Activated naive CD4-positive, alpha-beta T cell (primary cell): ENCODE measurements around the gene YARS1.
A peak's percentile ranks its signal among the peaks of the same experiment; 100 is the strongest.
"Not testable (repeated sequence)": the region's sequence is repeated elsewhere in the genome, so short reads cannot be mapped to it uniquely, and the experiment has no call there.

Source experiments
- DNase-seq, 4 experiments: peaks; one replicate each; lab custom pipeline; 2025; lab: John Stamatoyannopoulos, UW

The YARS1 gene

GRCh38 chr1:32817815-32818786 is 943 bp upstream of the YARS1 start:
- peak in 1 of 4 experiments; percentile 29 for DNase-seq

- no peak for DNase-seq
Observed at GRCh38 chr1:32816676-32817158, 441 bp downstream of the YARS1 start.

- DNase-seq, result no peak
Observed at GRCh38 chr1:32813941-32814739, 3.0 kb downstream of the YARS1 start.

- no peak for DNase-seq
Observed at GRCh38 chr1:32811917-32812316, 5.2 kb downstream of the YARS1 start.

GRCh38 chr1:32811265-32811664 is 5.9 kb downstream of the YARS1 start:
- DNase-seq, result no peak

- DNase-seq, result no peak
Observed at GRCh38 chr1:32810358-32810757, 6.8 kb downstream of the YARS1 start.

GRCh38 chr1:32808580-32808979 is 8.6 kb downstream of the YARS1 start:
- DNase-seq, result no peak

DNA sequence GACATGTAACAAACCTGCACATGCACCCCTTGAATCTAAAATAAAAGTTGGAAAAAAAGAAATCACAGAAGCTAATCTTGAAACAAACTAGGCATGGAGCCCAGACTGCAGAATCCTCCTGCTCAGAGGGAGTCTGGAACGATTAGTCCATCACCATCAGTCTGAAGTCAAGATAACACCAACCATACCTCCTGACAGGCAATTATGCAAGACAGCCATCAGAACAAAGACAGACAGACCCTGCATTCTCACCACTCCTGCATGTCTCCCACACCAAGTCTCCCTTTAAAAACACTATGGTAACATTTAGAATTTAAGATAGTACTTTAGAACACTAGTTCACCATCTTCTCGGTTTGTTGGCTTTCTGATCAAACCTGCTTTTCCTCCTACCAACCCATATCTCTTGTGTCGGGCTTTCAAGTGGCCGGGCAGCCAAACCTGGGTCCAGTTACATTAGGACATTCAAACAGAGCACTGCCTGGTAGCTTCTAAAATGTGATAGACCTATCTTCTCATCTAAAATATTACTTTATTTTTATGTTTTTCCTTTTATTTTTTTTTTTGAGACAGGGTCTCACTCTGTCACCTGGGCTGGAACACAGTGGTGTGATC is 10.1 kb downstream of the YARS1 start:
- no peak for DNase-seq

- no peak for DNase-seq
Observed at GRCh38 chr1:32806290-32806689, 10.9 kb downstream of the YARS1 start.

DNA sequence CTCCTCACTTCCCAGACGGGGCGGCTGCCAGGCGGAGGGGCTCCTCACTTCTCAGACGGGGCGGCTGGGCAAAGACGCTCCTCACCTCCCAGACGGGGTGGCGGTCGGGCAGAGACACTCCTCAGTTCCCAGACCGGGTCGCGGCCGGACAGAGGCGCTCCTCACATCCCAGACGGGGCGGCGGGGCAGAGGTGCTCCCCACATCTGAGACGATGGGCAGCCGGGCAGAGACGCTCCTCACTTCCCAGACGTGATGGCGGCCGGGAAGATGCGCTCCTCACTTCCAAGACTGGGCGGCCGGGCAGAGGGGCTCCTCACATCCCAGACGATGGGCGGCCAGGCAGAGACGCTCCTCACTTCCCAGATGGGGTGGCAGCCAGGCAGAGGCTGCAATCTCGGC is 12.7 kb downstream of the YARS1 start:
- DNase-seq, result not testable (repeated sequence)

GRCh38 chr1:32801096-32801715 is 16.0 kb downstream of the YARS1 start:
- no peak for DNase-seq

GRCh38 chr1:32798679-32799416 is 18.3 kb downstream of the YARS1 start:
- no peak for DNase-seq

DNA sequence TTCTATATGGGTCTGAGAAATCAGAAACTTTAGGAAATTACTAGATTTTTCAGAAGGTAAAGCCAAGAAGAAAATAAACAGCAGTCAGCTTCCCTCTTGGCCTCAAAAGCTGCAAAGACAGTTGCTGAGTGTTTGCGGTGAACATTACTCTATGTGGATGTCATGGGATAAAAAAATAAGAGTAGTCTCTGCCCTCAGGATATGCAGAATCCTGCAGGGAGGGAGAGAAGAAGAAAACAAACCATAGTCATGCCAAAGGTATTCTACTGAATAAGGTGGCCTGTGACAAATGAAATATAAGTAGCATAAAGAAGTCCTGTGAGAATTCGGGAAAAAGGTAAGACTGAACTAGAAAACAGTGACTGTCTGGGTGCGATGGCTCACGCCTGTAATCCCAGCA is 19.0 kb downstream of the YARS1 start:
- no peak for DNase-seq

- DNase-seq, result no peak
Observed at GRCh38 chr1:32797456-32797855, 19.7 kb downstream of the YARS1 start.

GRCh38 chr1:32795763-32796162 is 21.4 kb downstream of the YARS1 start:
- not testable (repeated sequence) for DNase-seq

DNA sequence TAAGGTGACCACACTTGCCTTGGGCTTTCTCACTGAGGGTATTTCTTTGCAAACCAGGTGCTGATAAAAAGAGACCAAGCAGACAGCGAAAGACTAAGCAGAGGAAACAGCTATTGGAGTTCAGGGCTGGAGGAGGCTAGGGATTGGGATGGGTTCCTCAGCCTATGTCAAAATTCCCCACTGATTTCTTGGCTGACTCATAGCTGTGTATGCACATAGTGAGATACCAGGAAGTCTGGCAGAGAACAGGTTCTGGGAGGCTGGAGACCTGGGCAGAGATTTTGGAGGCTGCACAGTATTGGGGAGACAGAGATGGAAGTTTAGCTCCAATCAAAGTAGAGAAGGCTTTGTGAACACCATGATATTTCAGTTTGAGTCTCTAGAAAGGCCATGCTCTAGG is 25.3 kb downstream of the YARS1 start:
- no peak for DNase-seq

DNA sequence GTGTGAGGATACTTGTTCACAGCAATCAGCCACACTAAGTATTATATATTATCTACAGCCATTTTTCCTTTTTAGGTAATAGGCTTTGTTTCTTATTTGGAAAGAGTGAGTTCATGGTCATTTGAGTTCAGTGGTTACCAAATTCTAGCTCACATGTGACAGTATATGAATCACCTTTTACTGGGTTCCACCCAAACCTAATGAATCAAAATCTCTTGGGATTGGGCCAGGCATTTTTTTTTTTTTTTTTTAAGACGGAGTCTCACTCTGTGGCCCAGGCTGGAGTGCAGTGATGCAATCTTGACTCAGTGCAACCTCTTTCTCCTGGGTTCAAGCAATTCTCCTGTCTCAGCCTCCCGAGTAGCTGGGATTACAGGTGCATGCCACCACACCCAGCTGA is 27.8 kb downstream of the YARS1 start:
- not testable (repeated sequence) for DNase-seq

GRCh38 chr1:32786856-32787255 is 30.3 kb downstream of the YARS1 start:
- DNase-seq, result no peak

GRCh38 chr1:32784817-32785216 is 32.3 kb downstream of the YARS1 start:
- DNase-seq, result no peak

GRCh38 chr1:32783851-32784250 is 33.3 kb downstream of the YARS1 start:
- no peak for DNase-seq

- DNase-seq, result no peak
Observed at GRCh38 chr1:32782086-32782485, 35.1 kb downstream of the YARS1 start.
